HG03025 (cell line): ENCODE results near the gene F11.
"Not testable (repeated sequence)": the region's sequence is repeated elsewhere in the genome, so short reads cannot be mapped to it uniquely, and the experiment has no call there.

Source experiments
- ATAC-seq: cut with Tn5 transposase; IDR thresholded peaks from one replicate; pipeline ENCODE4 v1.9.1; 2021; ENCODE audit warnings: mild to moderate bottlenecking, moderate library complexity; ENCODE audit not compliant: unreplicated experiment, low FRiP score

F11 gene

GRCh38 chr4:186249785-186250754, 15.9 kb upstream of the F11 start:
- ATAC-seq, result no peak

- no peak for ATAC-seq
These were observed 15.2 kb upstream of the F11 start for GRCh38 chr4:186250760-186251159.

- no peak for ATAC-seq
These were observed 10.9 kb upstream of the F11 start for GRCh38 chr4:186255122-186255521.

- no peak for ATAC-seq
These were observed 7.7 kb upstream of the F11 start for GRCh38 chr4:186258216-186258811.

GRCh38 chr4:186260117-186260503, 5.9 kb upstream of the F11 start:
- no peak for ATAC-seq

GRCh38 chr4:186260504-186261448, 5.2 kb upstream of the F11 start:
- ATAC-seq, result no peak

GRCh38 chr4:186264660-186265059, 1.3 kb upstream of the F11 start:
- no peak for ATAC-seq

- ATAC-seq, result not testable (repeated sequence)
These were observed 739 bp upstream of the F11 start for GRCh38 chr4:186265250-186265649.

GRCh38 chr4:186266729-186267456, 904 bp downstream of the F11 start:
- ATAC-seq, result no peak

GRCh38 chr4:186271081-186271678, 5.2 kb downstream of the F11 start:
- no peak for ATAC-seq

GRCh38 chr4:186272699-186273391, 6.9 kb downstream of the F11 start:
- ATAC-seq, result no peak

GRCh38 chr4:186273392-186273789, 7.4 kb downstream of the F11 start:
- ATAC-seq, result not testable (repeated sequence)

- no peak for ATAC-seq
These were observed 17.3 kb downstream of the F11 start for GRCh38 chr4:186283311-186283710.

- no peak for ATAC-seq
These were observed 19.2 kb downstream of the F11 start for GRCh38 chr4:186285147-186285546.

- ATAC-seq, result no peak
These were observed 20.6 kb downstream of the F11 start for GRCh38 chr4:186286581-186286980.

- no peak for ATAC-seq
These were observed 25.4 kb downstream of the F11 start for GRCh38 chr4:186291256-186291890.

GRCh38 chr4:186294160-186294559, 28.2 kb downstream of the F11 start:
- ATAC-seq, result no peak

- no peak for ATAC-seq
These were observed 30.5 kb downstream of the F11 start for GRCh38 chr4:186296481-186296880.
